Thyroid gland (tissue), 4 donors: ENCODE measurements around the gene CD9. TPM values are rescaled to one million over a fixed set of nuclear protein-coding genes. Genes with fewer than 3 reads are reported as not detected.

Source experiments
- DNase-seq, 2 donors: peaks; one replicate each; pipeline ENCODE4 v3.0.0-alpha.2; 2019
- H3K27ac ChIP-seq, 3 donors: fragments of 200-600 bp; sonication (generic); 1 replicate in 2 of 3; 2 replicates in 1 of 3; pipeline ENCODE4 v1.5.1; 2016 to 2019; ENCODE audit warnings: mild to moderate bottlenecking in 1 of 3, moderate library complexity in 1 of 3
- H3K27me3 ChIP-seq: fragments of 200-600 bp; sonication (generic); one replicate; pipeline ENCODE4 v1.5.1; 2019
- H3K36me3 ChIP-seq, 2 donors: fragments of 200-600 bp; sonication (generic); one replicate each; pipeline ENCODE4 v1.5.1; 2016 to 2019
- H3K4me1 ChIP-seq, 2 donors: fragments of 200-600 bp; sonication (generic); one replicate each; pipeline ENCODE4 v1.5.1; 2017 to 2019
- H3K4me3 ChIP-seq, 3 donors: fragments of 200-600 bp; sonication (generic); replicated peaks in 1 of 3; 1 replicate in 2 of 3; 2 replicates in 1 of 3; pipeline ENCODE4 v1.5.1; 2016; ENCODE audit warnings: mild to moderate bottlenecking in 1 of 3
- H3K9me3 ChIP-seq: fragments of 200-600 bp; sonication (generic); one replicate; pipeline ENCODE4 v1.5.1; 2017
- POLR2A ChIP-seq, 2 donors: fragments of 450-650 bp; IDR thresholded peaks; one replicate each; pipeline ENCODE4 v1.6.1; 2017; ENCODE audit warnings: antibody characterized with exemption in 2 of 2, mild to moderate bottlenecking in 2 of 2, moderate library complexity in 1 of 2
- WGBS, 2 donors: methylation state at CpG; one replicate each; pipeline ENCODE4 v1.1.5; 2017; 5-methylcytosine and 5-hydroxymethylcytosine counted together
- intact Hi-C: fragments of 100-400 bp; cut with DNase I; formaldehyde crosslinking; loops from one replicate; pipeline ENCODE4 v1.15.1; 2023
- total RNA-seq, 4 donors: library from RNA; depleted of rRNA; stranded (reverse); fragments of >200 nt; gene quantifications; one replicate each; pipeline ENCODE4 v1.2.3, GENCODE V29; 2016
- TF ChIP-seq, protein P1 (sequence below), 6 experiments: fragments of 200-600 bp in 3 of 6; fragments of 450-650 bp in 3 of 6; sonication (generic) in 3 of 6; IDR thresholded peaks; one replicate each; pipeline ENCODE4 v1.5.1; 2016 to 2019; ENCODE audit warnings: antibody characterized with exemption in 6 of 6, mild to moderate bottlenecking in 2 of 6, inconsistent platforms in 1 of 6, moderate library complexity in 1 of 6

Gene CD9
- total RNA-seq, 4 donors from 2014 or later = 367 to 494 (median 375) TPM

DNA sequence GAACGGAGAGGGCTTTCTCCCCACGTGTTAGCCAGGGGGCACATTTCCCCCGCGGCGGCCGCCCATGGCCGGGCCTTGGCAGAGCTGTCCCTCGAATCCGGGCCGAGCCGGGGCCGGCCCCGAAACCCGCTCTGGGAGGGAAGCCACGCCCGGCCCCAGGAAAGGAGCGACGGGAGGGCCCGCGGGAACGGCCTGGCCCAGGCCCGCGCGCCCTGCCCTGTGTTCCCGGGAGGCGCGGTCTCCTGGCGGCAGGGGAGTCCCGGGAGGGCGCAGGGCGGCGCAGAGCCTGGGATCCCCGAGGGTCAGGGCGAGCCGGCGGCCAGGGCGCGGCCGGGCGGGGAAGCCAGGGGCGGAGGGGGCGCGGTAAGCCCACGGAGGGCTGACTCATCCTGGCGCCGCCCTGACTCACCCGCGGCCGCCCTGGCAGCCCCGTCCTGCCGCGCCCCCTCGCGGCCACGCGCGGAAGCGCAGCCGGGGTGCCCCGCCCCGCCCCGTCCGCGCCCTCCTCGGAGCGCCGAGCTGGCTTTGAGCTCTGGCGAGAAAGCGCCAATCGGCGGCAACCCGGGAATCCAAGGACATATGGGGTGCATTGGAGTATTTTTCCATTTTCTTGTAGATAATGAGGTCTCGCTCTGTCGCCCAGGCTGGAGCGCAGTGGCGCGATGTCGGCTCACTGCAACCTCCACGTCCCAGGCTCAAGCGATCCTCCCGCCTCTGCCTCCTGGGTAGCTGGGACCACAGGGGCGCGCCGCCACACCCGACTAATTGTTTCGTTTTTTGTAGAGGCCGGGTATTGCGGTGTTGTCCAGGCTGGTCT is 78.4 kb downstream of the CD9 start:
- Histone ChIP-seq H3K4me1 (peaks cover 27 to 51% of the 10 kb centered on the region in 2 donors), H3K9me3 (no peaks in the 10 kb centered on the region), H3K4me3 (peak overlapping the region in 2 of 3 donors; percentile 10 to 35), H3K27ac (peak overlapping the region; percentile 92 to 100 (median 99)), H3K36me3 (no peaks in the 10 kb centered on the region), H3K27me3 (no peaks in the 10 kb centered on the region)
- peak; percentile 88 to 89 for DNase-seq
- intact Hi-C loops = loop anchor here (2.0 to 5.0 kb wide), 2 partner anchors 46 to 80 kb away; no protein-coding TSS in a partner anchor
- WGBS, 2 donors = 12 to 32% methylated on average over 24 to 43 of the region's 88 CpGs
- TF ChIP-seq, protein P1, sequence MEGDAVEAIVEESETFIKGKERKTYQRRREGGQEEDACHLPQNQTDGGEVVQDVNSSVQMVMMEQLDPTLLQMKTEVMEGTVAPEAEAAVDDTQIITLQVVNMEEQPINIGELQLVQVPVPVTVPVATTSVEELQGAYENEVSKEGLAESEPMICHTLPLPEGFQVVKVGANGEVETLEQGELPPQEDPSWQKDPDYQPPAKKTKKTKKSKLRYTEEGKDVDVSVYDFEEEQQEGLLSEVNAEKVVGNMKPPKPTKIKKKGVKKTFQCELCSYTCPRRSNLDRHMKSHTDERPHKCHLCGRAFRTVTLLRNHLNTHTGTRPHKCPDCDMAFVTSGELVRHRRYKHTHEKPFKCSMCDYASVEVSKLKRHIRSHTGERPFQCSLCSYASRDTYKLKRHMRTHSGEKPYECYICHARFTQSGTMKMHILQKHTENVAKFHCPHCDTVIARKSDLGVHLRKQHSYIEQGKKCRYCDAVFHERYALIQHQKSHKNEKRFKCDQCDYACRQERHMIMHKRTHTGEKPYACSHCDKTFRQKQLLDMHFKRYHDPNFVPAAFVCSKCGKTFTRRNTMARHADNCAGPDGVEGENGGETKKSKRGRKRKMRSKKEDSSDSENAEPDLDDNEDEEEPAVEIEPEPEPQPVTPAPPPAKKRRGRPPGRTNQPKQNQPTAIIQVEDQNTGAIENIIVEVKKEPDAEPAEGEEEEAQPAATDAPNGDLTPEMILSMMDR (IDR thresholded peaks at IDR 0.05) = peak; percentile 36 to 100 (median 98)
- TF ChIP-seq POLR2A (IDR thresholded peaks at IDR 0.05) = peak in 1 of 2 donors; percentile 79

DNA sequence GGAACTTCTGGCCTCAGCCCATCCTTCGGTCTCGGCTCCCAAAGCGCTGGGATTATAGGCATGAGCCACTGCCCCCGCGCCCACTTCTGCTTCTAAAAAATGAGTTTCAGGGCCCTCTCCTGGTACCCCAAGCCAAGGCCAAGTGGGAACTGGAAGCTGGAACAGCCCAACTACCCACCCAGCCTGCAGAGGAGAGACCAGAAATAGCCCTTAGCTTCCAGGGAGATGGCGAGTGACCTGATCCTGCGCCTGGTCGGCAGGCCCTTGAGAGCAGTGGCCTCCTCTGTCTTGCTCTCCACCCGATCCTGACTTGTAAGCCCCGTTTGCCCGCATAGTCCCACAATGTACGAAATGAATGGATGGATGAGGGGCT is 79.0 kb downstream of the CD9 start:
- H3K27me3 ChIP-seq = no peaks in the 10 kb centered on the region
- peak overlapping the region; percentile 49 to 99 (median 59) for H3K27ac ChIP-seq
- intact Hi-C loops = loop anchor here (2.0 to 5.0 kb wide), 2 partner anchors 47 to 80 kb away; no protein-coding TSS in a partner anchor
- H3K4me1 ChIP-seq = peaks cover 25 to 45% of the 10 kb centered on the region in 2 donors
- H3K36me3 ChIP-seq = no peaks in the 10 kb centered on the region
- H3K4me3 ChIP-seq = no peak overlapping the region
- TF ChIP-seq, protein P1 (IDR thresholded peaks at IDR 0.05) = no peak
- no peak for TF ChIP-seq POLR2A (IDR thresholded peaks at IDR 0.05)
- H3K9me3 ChIP-seq = no peaks in the 10 kb centered on the region
- 93% methylated on average over 11 to 12 of the region's 12 CpGs for WGBS, 2 donors
- no peak for DNase-seq

DNA sequence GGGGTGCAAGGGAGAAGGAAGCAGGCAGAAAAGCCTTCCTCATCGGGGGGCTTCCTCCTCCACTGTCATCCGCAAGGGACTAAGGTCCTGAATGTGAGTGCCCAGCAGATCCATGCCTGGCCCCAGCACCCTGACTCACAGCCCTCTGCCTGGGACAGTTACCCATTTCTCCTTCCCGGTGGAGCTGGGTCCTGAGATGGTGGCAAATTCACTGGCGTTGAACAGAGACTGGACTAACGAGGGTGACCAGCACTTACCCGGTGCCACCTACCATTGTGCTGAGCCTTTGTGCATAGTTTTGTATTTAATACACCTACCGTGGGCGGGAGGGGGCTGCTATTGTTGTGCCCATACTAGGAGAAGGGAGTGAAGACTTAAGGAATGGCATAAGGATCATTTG is 79.4 kb downstream of the CD9 start:
- Histone ChIP-seq H3K36me3 (no peaks in the 10 kb centered on the region), H3K4me3 (no peak overlapping the region), H3K27me3 (no peaks in the 10 kb centered on the region), H3K27ac (peak overlapping the region; percentile 49 to 99 (median 59)), H3K9me3 (no peaks in the 10 kb centered on the region), H3K4me1 (peaks cover 25 to 41% of the 10 kb centered on the region in 2 donors)
- DNase-seq = no peak
- TF ChIP-seq POLR2A (IDR thresholded peaks at IDR 0.05) = no peak
- TF ChIP-seq, protein P1 (IDR thresholded peaks at IDR 0.05) = no peak
- WGBS, 2 donors = 88 to 92% methylated on average over 7 to 8 of the region's 8 CpGs
- intact Hi-C loops = loop anchor here (2.0 to 5.0 kb wide), 4 partner anchors 47 to 297 kb away; no protein-coding TSS in a partner anchor

DNA sequence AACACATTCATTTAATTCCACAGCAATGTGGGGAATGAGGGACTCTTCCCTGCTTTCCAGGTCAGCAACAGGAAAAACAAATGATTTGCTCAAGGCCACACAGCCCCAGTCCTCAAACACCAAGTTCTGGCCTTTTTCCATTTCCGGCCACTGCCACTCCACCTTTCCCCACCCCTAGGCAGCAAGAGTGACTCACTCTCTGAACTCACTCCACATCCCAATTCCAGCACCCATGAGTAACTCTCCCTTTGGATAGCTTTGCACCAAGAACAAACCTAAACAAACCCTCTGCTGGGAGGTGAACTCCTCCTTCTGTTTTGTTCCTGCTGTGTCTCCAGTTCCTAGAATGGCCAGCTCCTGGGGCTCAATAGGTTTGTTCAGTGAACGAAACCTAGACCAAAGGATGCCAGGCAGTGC is 79.9 kb downstream of the CD9 start:
- Histone ChIP-seq H3K27me3 (no peaks in the 10 kb centered on the region), H3K4me1 (peaks cover 25 to 41% of the 10 kb centered on the region in 2 donors), H3K9me3 (no peaks in the 10 kb centered on the region), H3K36me3 (no peaks in the 10 kb centered on the region), H3K4me3 (no peak overlapping the region), H3K27ac (peak overlapping the region; percentile 49 to 99 (median 59))
- DNase-seq = peak; percentile 83 to 88
- 46% methylated on average over 2 of the region's 2 CpGs for WGBS, 2 donors
- intact Hi-C loops = loop anchor here (5.0 kb wide), 2 partner anchors 218 to 298 kb away; no protein-coding TSS in a partner anchor
- peak in 1 of 2 donors; percentile 11 for TF ChIP-seq POLR2A (IDR thresholded peaks at IDR 0.05)
- TF ChIP-seq, protein P1 (IDR thresholded peaks at IDR 0.05) = peak in 3 of 6 experiments; percentile 12 to 27 (median 25)

DNA sequence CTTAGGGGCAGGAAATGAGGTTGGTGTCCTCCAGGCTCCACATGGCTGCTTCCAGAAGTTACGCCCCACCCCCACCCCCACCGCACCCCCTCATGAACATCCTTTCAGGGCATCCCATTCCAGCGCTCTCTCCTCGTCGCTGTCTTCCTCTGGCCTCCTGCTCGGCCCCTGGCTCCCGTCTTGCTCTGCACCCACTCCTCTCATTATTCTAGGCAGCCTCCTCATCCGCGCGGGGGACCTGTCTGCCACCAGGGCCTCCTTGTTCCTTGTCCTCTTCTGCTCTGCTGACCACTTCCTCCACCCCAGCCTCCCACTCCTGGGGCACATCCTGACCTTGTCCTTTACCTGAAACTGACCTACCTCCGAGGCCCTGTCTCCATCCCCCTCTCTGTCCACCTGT is 80.5 kb downstream of the CD9 start:
- intact Hi-C loops = loop anchor here (5.0 kb wide), 2 partner anchors 218 to 298 kb away; no protein-coding TSS in a partner anchor
- Histone ChIP-seq H3K4me3 (no peak overlapping the region), H3K36me3 (no peaks in the 10 kb centered on the region), H3K9me3 (no peaks in the 10 kb centered on the region), H3K27ac (peak overlapping the region in 2 of 3 donors; percentile 59 to 99), H3K4me1 (peaks cover 25 to 43% of the 10 kb centered on the region in 2 donors), H3K27me3 (no peaks in the 10 kb centered on the region)
- 87 to 89% methylated on average over 11 of the region's 11 CpGs for WGBS, 2 donors
- TF ChIP-seq, protein P1 (IDR thresholded peaks at IDR 0.05) = no peak
- no peak for TF ChIP-seq POLR2A (IDR thresholded peaks at IDR 0.05)
- DNase-seq = no peak
